Mammary epithelial cell (primary cell): ENCODE measurements around the gene PLEKHM3.

Experiments
- EZH2 ChIP-seq: IDR thresholded peaks from 2 replicates; pipeline ENCODE4 v1.6.1; 2012; ENCODE audit warnings: low read length, inconsistent platforms, borderline replicate concordance
- TF ChIP-seq, protein P1 (sequence below), 2 donors: IDR thresholded peaks in 1 of 2; conservative IDR thresholded peaks in 1 of 2; 2 replicates each; pipeline ENCODE4 v1.5.1; 2011 to 2012; ENCODE audit warnings: inconsistent platforms in 2 of 2, low read length in 2 of 2, mild to moderate bottlenecking in 2 of 2, control low read depth in 1 of 2, low read depth in 1 of 2; ENCODE audit not compliant: insufficient read depth in 1 of 2; ENCODE audit errors: extremely low read depth in 1 of 2

DNA sequence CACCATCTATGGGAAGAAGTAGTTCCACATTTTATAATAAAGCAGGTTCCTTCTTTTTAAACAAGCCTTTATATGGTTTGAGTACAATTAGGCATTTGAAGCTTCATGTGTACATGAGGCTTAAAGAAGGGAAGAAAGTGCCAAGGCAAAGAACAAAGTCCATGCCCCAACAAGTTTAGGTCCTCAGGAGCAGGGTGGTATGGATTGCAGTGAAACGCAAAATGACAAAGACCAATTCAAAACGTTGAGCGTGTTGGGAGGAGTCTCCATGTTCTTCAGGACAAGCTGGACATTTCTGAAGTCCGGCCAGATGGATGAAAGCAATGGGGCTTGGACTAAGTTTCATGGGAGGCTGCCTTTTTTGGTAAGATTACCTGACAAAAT, 176.8 kb downstream of the PLEKHM3 start:
- no peak for TF ChIP-seq EZH2
- TF ChIP-seq, protein P1, sequence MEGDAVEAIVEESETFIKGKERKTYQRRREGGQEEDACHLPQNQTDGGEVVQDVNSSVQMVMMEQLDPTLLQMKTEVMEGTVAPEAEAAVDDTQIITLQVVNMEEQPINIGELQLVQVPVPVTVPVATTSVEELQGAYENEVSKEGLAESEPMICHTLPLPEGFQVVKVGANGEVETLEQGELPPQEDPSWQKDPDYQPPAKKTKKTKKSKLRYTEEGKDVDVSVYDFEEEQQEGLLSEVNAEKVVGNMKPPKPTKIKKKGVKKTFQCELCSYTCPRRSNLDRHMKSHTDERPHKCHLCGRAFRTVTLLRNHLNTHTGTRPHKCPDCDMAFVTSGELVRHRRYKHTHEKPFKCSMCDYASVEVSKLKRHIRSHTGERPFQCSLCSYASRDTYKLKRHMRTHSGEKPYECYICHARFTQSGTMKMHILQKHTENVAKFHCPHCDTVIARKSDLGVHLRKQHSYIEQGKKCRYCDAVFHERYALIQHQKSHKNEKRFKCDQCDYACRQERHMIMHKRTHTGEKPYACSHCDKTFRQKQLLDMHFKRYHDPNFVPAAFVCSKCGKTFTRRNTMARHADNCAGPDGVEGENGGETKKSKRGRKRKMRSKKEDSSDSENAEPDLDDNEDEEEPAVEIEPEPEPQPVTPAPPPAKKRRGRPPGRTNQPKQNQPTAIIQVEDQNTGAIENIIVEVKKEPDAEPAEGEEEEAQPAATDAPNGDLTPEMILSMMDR (conservative IDR thresholded peaks at IDR 0.05 in 1 of 2, IDR thresholded peaks at IDR 0.05 in 1 of 2; ENCODE audit: extremely low read depth in 1 of 2, insufficient read depth in 1 of 2, low read depth in 1 of 2, low read length in 2 of 2) = no peak
